Measurements from ENCODE around the gene LYZL4.

- TF ChIP-seq CTCF (IDR thresholded peaks at IDR 0.05; ENCODE audit: borderline replicate concordance, extremely low read depth, low read length, poor library complexity, severe bottlenecking) (no peak), EZH2 (IDR thresholded peaks at IDR 0.05; ENCODE audit: borderline replicate concordance, low read depth, low read length, severe bottlenecking) (no peak)
Measured at GRCh38 chr3:42419563-42419962, 9.2 kb upstream of the LYZL4 start.

Data from DND-41 (cell line).